Cardiac muscle cell (in vitro differentiated cells and primary cell): Measurements from ENCODE around the gene URB1. TPM values are rescaled to one million over a fixed set of nuclear protein-coding genes. Genes with fewer than 3 reads are reported as not detected.

Source experiments
- DNase-seq, 2 donors: peaks; one replicate each; pipeline versions ENCODE4 v3.0.0 to v3.0.0-alpha.2; 2010 to 2017; ENCODE audit warnings: low read depth in 1 of 2, low spot score in 1 of 2
- H3K27ac ChIP-seq: fragments of 200-600 bp; sonication (generic); 2 replicates; pipeline ENCODE4 v1.5.1; 2016
- H3K27me3 ChIP-seq: fragments of 200-600 bp; sonication (generic); 2 replicates; pipeline ENCODE4 v1.6.0; 2016; ENCODE audit warnings: control low read depth
- H3K36me3 ChIP-seq: fragments of 200-600 bp; sonication (generic); 2 replicates; pipeline ENCODE4 v1.5.1; 2016; ENCODE audit warnings: control low read depth
- H3K4me1 ChIP-seq: fragments of 200-600 bp; sonication (generic); 2 replicates; pipeline ENCODE4 v1.8.1; 2017; ENCODE audit warnings: low read depth, mild to moderate bottlenecking, mixed run types
- H3K4me3 ChIP-seq: fragments of 200-600 bp; sonication (generic); 2 replicates; pipeline ENCODE4 v1.5.1; 2016; ENCODE audit warnings: mild to moderate bottlenecking
- H3K9me3 ChIP-seq: fragments of 200-600 bp; sonication (generic); 2 replicates; pipeline ENCODE4 v1.5.1; 2017; ENCODE audit warnings: low read depth, mild to moderate bottlenecking, control low read depth
- CTCF ChIP-seq: IDR thresholded peaks from 2 replicates; pipeline ENCODE4 v1.5.1; 2012; ENCODE audit warnings: low read depth, mild to moderate bottlenecking, low read length
- polyA plus RNA-seq: library from polyadenylated mRNA; unstranded; fragments of >200 nt; fragmentation: Nextera tagmentation; extraction: Ambion mirVana; gene quantifications from 2 replicates; pipeline ENCODE4 v1.2.1, GENCODE V29; 2016
- total RNA-seq: library from RNA; depleted of rRNA; stranded (reverse); fragments of >200 nt; gene quantifications from 2 replicates; pipeline ENCODE4 v1.2.3, GENCODE V29; 2016

URB1 gene
- total and polyA plus RNA-seq, 2 experiments from 2014 or later: 3.7 to 13.9 TPM

- Histone ChIP-seq H3K4me1 (no peaks in the 10 kb centered on the region), H3K4me3 (peak overlapping the region; percentile 43), H3K27ac (no peak overlapping the region), H3K27me3 (peaks cover 76% of the 10 kb centered on the region), H3K9me3 (no peaks in the 10 kb centered on the region), H3K36me3 (no peaks in the 10 kb centered on the region)
- peak in 1 of 2 donors; percentile 31 for DNase-seq
- TF ChIP-seq CTCF: no peak
Measured at GRCh38 chr21:32413015-32413504, 20.2 kb upstream of the URB1 start.

- no peaks in the 10 kb centered on the region for H3K36me3 ChIP-seq
- no peak within 1 kb of the TSS for H3K27ac ChIP-seq
- peak; percentile 32 to 76 for DNase-seq
- peaks cover 76% of the 10 kb centered on the region for H3K27me3 ChIP-seq
- TF ChIP-seq CTCF: no peak
- no peaks in the 10 kb centered on the region for H3K9me3 ChIP-seq
- H3K4me1 ChIP-seq: no peaks in the 10 kb centered on the region
- H3K4me3 ChIP-seq: peak within 1 kb of the TSS; percentile 43
Measured at GRCh38 chr21:32412162-32413014, 19.6 kb upstream of the URB1 start, which contains the start of gene EVA1C. Gene EVA1C, plus strand, starts transcription at chr21:32412706. Its CDS starts 148 bp downstream, at chr21:32412854.

GRCh38 chr21:32411350-32412161 is 18.7 kb upstream of the URB1 start:
- peak; percentile 25 to 90 for DNase-seq
- peaks cover 76% of the 10 kb centered on the region for H3K27me3 ChIP-seq

GRCh38 chr21:32410916-32411315 is 18.1 kb upstream of the URB1 start:
- no peaks in the 10 kb centered on the region for H3K36me3 ChIP-seq
- no peak overlapping the region for H3K27ac ChIP-seq
- no peak for TF ChIP-seq CTCF
- peaks cover 75% of the 10 kb centered on the region for H3K27me3 ChIP-seq
- H3K4me1 ChIP-seq: no peaks in the 10 kb centered on the region
- DNase-seq: no peak
- no peaks in the 10 kb centered on the region for H3K9me3 ChIP-seq
- H3K4me3 ChIP-seq: no peak overlapping the region

More at GRCh38 chr21:32411350-32412161, 18.7 kb upstream of the URB1 start:
- Histone ChIP-seq H3K4me1 (no peaks in the 10 kb centered on the region), H3K9me3 (no peaks in the 10 kb centered on the region), H3K4me3 (peak overlapping the region; percentile 43), H3K27ac (no peak overlapping the region), H3K36me3 (no peaks in the 10 kb centered on the region)
- no peak for TF ChIP-seq CTCF

GRCh38 chr21:32410291-32410690 is 17.5 kb upstream of the URB1 start:
- Histone ChIP-seq H3K36me3 (no peaks in the 10 kb centered on the region), H3K27me3 (peaks cover 71% of the 10 kb centered on the region), H3K27ac (no peak overlapping the region), H3K4me3 (no peak overlapping the region), H3K4me1 (no peaks in the 10 kb centered on the region), H3K9me3 (no peaks in the 10 kb centered on the region)
- peak in 1 of 2 donors; percentile 55 for DNase-seq
- no peak for TF ChIP-seq CTCF
